GM19452 (cell line): ENCODE data around the gene EIF1.
"Not testable (repeated sequence)": the region's sequence is repeated elsewhere in the genome, so short reads cannot be mapped to it uniquely, and the experiment has no call there.

Source experiments
- ATAC-seq: cut with Tn5 transposase; IDR thresholded peaks from one replicate; pipeline ENCODE4 v1.9.1; 2021; ENCODE audit not compliant: unreplicated experiment

The EIF1 gene

DNA sequence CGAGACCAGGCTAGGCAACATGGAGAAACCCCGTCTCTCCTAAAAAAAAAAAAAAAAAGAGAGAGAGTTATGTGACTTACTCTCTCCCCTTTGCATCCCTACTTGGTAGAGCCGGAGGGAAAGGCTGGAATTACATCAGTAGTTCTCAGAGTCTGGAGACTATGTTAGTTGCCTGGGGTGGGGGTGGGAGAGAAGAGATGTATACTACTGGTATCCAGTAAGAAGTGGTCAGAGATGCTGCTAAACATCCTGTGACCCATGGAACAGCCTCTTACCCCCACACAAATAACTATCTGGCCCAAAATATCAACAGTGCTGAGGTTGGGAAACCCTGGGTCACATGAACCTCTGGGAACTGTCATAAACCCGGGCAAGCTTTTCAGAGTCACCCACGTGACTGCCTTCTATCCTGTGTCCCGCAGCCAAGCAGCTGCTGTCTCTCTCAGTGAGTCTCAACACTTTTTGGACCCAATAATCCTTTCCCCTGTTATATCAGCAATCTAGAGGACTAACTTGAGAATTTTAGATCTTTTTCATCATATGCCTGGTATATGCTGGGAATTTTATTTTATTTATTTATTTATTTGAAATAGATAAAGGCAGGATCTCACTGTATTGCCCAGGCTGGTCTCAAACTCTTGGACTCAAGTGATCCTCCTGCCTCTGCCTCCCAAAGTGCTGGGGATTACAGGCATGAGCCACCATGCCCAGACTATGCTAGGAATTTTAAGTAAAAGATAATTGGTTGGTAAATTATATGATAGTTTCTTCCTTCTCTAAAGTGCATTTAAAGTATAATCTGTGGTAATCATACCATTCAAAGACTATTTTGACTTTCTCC, 8.7 kb downstream of the EIF1 start:
- ATAC-seq: no peak

DNA sequence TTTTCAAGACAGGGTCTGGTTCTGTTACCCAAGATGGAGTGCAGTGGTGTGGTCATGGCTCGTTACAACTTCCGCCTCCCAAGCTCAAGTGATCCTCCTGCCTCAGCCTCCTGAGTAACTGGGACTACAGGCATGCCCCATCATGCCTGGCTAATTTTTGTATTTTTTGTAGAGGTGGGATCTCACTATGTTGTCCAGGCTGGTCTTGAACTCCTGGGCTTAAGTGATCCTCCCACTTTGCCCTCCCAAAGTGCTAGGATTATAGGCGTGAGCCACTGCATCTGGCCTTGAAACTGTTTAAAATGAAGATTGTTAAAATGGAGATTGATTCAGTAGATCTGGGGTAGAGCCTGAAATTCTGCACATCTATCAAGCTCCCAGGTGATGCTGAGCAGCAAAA, 12.2 kb downstream of the EIF1 start:
- not testable (repeated sequence) for ATAC-seq

DNA sequence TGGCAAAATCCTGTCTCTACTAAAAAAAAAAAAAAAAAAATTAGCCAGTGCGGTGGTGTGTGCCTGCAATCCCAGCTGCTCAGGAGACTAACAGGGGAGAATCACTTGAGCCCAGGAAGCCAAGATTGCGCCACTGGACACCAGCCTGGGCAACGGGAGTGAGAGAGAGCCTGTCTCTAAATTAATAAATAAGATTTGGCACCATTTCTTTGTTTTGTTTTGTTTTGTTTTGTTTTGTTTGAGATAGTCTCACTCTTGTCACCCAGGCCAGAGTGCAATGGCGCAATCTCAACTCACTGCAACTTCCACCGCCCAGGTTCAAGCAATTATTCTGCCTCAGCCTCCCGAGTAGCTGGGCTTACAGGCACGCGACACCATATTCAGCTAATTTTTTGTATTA, 14.0 kb downstream of the EIF1 start:
- ATAC-seq: no peak

DNA sequence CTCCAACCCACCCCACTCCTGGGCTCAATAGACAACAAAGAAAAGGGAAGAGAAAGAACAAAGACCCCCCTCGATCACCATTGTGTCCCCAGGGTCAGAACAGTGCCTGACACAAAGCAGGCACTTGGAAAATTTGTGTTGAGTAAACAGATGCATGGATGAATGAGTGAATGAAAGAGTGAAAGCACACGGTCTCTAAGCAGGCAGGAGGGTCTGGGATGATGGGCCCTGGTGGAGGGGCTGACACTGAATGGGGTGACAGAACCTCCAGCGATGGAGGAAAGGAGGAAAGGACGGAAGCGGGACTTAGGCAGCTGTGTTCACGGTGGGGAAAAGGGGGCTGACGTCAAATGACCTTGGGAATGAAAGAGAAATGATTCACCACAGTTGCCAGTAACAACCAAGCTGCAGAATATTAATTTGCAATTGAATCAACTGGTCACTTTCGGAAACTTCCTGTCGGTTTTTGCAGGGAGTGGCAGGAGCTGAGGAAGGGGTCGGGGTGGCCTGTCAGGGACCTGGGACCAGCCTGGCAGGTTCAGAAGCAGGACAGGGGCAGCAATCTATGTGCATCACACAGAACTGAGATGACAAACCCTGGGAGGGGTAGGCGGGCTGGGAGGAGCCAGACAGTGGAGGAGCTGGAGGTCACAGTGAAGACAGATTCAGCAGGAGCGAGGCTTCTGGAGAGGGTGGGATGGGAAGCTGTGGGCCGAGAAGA, 16.7 kb downstream of the EIF1 start:
- no peak for ATAC-seq

DNA sequence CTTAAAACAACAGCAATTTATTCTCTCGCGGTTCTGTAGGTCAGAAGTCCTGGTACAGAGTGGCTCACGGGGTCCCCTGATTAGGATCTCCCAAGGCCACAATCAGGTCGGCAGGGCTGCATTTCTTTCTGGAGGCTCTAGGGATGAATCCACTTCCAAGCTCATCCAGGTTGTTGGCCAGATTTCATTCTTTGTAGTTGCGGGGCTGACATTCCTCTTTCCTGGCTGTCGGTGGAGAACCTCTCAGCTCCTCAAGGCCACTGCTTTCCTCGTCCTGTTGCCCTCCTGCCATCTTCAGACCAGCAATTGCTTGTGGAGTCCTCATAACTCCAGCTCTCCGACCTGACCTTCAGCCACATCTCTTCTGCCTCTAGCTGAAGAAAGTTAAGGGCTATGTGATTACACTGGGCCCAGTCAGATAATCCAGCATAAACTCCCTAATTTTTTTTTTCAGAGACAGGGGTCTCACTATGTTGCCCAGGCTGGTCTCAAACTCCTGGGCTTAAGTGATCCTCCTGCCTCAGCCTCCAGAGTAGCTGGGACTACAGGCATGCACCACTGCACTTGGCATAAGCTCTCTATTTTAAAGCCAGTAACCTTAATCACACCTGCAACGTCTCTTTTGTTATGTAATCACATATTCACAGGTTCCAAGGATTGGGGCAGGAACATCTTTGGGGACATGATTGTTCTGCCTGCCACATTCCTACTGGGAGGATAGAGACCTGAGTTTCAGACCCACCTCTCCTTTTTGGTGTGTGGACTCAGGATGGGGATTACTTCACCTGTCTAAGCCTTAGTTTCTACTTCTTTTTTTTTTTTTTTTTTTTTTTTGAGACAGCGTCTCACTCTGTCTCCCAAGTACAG, 19.4 kb downstream of the EIF1 start:
- no peak for ATAC-seq

DNA sequence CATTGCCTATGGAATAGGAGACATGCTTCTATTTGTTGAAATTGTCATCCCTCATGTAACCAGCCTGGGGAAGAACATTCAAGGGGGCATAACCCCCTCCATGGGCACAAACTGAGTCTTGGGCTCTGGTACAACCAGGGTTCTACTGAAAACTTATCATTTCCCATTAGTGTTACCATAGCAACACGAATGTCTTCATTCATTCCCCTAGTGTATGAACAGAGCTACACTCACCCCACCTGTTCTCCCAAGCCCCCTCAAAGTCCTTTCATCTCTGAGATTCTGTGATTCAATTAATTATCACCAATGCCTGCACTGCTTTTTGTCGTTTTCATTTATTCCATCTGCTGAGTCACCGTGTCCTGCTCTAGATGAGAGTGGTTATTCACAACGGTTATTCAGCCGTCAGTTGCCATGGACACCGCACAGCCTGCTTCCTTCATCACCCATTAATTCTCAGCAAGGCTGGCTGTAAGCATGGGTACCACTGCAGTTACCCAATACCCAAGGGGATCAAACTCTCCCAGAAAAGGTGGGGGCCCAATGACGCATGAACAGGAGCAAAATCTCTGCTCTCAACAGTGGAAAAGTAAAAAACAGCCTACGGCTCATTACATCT, 21.9 kb downstream of the EIF1 start:
- no peak for ATAC-seq

DNA sequence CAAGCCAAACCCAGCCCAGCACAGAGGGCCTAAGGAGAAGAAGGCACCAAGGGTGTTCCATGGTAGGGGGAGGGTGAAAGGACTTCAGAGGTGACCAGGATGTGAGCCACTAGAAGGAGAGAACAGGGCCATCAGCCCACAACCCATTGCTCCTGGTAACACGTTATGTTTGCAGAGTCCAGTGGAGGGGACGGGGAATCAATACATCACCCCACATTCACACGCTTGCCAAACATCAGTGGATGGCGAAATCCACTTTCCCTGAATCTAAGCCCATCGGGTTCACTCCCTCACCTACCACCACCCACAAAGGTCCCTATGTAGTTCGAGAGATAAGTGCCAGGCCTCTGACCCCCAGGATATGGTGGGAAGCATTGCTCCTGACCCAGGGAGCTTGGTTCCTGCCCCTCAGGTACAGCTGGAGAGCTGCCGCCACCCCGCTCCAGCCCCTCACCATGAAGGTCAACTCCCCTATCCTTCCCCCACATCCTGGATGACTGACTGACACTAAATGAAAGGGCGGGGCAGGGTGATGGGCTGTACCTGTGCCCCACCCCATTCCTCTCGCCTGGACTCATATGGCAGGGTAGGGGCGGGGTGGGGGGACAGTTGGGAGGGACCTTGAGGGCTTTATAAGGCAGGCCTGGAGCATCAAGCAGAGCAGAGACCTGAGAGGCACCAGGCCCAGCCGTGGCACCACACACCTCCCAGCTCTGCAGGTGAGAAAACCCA, 23.1 kb downstream of the EIF1 start, which contains the start of gene GAST:
Gene GAST, plus strand, starts transcription at position 663 of the 732 bp plus-strand sequence. CDS start 3,106 bp downstream, outside the sequence.
- no peak for ATAC-seq

DNA sequence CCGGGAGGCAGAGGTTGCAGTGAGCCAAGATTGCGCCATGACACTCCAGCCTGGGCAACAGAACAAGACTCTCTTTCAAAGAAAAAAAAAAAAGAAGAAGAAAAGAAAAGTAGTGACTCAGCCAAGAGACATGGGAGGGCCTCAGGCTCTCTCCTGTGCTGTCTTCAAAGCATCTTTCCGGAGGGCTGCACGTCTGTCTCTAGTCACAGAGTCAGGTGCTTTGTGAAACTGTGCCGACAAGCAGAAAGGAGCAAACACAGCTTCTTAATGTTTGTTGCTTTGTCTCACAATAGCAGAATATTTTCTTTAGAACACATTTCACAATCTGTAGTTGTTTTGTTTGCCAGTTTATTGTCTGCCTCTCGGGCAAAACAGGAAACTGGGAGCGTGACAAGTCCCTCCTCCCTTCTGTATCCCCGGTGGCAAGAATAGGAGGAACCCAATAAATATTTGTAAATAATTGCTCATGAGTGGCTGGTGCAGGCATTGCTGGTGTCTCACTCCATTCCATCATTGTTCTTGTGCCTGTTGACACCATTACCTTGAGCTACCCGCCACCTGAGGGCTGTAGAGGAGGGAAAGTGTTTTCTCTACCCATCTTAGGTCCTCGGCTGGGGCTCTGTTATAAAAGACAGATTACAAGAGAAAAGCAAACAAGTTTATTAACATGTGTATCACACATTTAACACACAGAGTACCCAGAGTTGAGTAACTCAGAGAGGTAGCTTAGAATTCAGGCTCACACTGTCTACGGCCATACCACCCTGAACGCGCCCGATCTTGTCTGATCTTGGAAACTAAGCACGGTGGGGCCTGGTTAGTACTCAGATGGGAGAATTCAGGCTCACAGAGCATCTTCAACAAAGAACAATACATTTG, 29.0 kb downstream of the EIF1 start:
- no peak for ATAC-seq

DNA sequence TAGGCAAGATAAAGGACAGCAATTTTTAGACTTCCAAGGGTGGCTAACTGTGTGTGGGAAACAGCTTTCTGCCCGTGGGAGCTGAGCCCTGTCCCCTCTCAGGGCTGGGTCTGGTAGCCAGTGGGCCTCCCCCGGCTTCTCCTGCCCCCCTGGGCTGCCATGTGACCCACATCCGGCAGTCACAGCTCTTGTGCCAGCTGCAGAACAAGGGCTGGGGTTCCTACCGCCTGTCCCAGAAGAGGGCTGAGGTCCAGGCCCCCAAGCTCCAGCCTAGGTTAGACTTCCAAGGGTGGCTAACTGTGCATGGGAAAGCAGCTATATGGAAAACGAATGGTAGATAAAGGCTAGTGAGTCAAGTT, 29.6 kb downstream of the EIF1 start:
- no peak for ATAC-seq

DNA sequence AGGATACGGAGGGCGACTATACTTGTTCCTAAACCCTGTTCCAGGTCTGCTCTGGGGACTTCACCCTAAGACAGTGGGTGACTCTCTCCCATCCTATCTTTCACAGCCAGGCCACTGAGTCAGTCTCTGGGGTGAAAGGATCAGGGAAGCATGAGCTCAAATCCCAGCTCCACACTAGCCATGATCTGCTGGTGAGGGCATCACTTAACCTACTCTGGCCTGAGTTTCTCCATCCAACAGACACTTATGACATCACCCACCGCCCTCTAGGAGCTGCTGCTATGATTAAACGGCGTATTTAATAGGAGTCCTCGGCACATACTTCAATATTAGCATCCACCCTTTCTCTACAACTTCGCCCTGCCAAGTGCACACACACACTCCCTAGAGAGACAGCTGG, 33.5 kb downstream of the EIF1 start:
- ATAC-seq: no peak

DNA sequence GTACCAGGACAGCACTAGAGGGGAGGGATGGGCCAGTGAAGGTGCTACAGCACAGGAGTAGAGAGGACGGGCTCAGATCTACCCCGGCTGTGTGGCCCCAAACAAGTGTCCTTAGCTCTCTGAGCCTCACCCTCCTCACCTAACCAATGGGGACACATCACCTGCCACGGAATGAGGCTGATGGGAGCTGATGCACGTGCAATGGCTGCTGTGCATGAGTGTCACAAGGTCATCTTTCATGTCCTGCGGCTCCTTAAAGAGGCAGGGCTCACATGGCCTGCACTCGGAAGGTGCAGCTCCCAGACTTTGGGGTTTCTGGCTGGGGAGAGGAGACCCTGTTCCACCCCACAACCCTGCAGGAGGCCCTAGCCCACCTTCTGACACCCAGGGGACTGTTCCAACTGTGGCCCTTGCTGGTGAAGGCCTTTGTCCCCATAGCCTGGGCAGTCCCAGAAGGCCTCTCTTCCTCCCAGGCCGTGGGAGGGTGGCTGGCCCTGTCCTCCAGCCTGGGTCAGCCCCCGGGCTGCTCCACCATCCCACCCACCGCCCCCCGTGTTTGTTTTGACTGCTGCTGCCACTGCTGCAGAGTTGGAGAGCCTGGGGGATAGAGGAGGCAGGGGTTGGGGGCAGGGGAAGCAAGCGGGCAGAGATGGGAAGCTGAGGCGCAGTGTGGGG, 35.3 kb downstream of the EIF1 start:
- no peak for ATAC-seq

DNA sequence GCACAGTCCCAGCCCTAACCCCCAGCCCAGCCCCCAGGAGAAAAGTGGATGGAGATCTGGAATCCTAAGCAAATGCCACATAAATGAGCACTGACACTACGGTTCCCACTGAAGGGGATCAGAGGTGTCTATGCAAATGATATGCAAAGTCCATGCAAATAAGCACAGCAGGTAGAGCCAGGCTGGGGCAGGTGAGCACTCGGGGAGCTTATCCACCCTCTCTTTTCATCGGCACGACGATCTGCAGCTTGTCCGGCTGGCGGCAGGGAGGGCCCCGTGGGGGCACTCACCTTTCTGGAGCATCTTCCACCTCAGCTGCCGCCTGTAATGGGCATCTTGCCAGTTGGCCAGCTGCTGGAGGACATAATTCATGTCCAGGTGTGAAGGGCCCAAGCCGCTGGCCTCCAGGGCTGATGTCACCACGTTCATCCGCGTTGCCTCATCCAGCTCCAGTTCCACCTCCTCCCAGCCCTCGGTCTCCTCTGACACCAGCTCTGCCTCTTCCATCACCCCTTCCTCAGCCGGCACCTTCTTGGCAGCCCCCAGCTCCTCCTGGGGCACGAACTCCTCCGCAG, 35.9 kb downstream of the EIF1 start:
- no peak for ATAC-seq

DNA sequence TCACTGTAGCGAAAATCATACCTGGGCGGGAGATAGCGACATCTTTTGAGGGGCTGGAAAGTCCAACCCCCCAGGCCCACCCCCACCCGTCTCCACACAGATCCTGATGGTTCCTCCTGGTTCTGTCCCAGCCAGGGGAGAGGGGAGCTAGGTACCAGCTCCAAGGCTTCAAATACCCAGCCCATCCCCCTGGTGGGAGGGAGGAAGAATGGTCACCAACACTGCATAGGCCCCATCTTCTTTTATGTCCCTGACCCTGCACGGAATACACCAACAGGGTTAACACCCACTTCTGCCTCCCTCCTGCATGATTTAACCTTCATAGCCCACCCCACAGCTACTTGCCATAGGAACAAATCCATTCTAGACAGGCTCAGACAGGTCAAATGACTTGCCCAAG, 36.4 kb downstream of the EIF1 start:
- no peak for ATAC-seq

DNA sequence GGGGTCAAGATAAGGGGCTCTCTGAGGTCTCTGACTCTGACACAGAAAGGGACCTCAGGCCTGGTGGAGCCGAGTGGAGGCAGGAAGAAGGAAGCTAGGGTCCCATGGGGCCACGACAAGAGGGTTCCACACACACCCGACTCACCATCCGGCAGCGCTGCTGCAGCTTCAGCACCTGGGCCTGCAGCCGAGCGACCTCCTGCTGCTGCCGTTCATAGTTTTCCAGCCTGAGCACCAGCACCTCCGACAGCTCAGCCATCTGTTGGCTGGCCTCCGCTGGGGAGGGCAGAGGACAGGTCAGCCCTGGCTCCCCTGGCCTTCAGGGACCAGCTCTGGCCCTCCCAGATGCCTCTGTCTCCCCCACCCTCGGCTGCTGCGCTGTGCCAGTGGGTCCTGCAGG, 39.4 kb downstream of the EIF1 start:
- ATAC-seq: no peak

DNA sequence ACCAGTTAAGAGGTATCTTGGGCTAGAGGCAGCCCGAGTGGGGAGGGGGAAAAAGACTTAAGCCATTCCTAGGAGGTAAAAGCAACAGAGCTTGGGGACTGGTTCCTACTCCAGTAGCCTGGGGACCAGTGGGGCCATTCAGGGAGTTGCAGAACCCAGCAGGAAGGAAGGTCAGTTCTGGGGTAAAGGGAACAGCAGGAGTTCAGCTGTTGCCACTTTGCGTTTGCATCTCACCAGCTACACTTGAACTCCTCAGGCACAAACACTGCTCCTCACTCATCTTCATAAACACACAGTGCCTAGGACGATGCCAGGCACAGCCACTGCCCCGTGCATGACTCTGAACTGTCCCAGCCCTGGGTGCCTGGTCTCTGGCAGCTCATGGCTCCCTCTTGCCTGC, 41.8 kb downstream of the EIF1 start:
- ATAC-seq: no peak

DNA sequence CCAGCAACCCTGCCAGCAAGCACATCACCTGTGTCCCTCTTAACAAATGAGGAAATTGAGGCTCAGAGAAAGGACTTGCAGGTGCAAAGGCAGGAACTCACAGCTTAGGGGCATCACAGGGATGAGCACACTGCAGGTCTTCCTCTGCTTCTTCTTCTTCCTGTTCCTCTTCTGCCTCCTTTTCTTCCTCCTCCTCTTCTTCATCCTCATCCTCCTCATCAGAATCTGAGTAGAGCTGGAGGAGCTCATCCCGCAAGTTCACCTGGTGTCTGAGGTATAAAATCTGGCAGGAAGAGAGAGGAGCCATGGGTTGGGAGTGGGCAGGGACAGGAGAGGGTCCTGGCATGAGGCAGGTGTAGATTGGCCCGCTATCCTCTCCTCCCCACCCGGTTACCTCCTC, 43.2 kb downstream of the EIF1 start:
- ATAC-seq: no peak

DNA sequence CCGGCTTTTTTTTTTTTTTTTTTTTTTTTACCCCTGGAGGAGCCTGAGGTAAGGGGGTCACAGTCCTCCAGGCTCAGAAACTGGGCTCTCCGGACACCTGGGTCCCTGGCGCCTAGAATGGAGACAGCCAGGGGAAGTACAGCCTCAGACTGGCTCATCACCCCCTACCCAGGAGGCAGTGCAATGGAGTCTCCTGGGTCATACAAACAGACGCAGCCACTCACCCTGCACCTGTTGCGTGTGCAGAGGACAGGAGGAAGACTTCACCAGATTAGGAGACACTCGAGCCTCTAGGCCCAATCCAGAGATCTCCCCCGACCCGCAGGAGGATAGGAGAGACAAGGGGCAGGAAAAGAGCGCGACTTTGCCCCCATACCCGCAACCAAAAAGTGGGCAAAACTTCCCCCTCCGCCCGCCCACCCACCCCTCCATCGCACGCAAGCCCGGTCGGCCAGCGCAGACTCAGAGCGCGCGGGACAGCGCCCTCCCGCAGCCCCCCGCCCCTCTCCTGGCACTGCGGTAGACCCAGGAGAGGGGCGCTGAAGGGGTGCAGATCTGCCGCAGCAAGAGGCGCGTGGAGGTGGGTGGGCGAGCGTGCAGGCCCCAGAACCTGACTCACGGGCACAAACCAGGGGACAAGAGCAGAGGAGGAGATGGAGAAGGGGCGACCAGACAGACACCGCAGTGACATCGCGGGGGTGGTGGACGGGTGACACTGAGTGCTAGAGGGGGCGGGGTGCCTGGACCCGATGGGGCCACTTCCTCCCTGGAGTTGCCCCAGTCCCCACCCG, 44.9 kb downstream of the EIF1 start:
- no peak for ATAC-seq
